ENCODE results near the gene SART3.
"Not testable (repeated sequence)": the region's sequence is repeated elsewhere in the genome, so short reads cannot be mapped to it uniquely, and the experiment has no call there.

Gene SART3

DNA sequence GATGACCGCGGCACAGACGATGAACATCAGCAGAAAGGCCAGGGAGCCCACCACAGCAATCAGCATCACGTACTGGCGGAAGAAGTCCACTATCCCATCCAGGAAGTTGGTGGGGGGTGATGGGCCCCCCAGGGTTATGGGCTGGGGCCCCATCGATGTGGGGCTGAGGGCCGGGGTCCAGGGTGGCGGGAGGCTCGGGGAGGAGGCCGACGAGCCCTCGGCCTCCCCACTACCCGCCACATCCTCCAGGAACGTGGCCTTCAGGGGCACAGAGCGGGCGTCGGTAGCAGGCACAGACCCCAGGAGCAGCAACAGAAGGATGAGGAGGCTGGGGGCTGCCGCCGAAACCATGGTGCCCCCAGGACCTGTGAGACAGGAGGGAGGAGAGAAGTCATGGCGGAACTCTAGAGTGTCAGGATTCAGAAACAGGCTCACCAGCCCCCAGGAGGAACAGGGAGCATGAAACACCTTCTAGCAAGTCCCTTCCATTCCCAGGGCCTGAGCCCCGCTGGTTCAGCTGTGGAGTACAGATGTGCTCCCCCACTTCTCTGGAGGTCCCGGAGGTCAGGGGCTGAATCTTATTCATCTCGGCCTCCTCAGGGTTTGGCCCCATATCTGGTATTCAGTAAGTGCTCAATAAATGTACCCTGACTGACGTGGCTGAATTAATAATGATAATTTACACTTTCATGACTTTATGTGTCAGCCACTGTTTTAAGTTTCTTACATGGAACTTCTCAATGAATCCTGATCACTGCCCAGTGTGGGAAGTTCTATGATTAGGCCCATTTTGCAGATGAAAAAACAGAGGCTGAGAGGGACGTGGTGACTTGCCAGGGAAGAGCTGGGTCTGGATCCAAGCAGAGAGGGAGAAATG lies 31.3 kb upstream of the SART3 start:
- H3K9me3 ChIP-seq = no peaks in the 10 kb centered on the region
- no peaks in the 10 kb centered on the region for H3K27me3 ChIP-seq (ENCODE audit: low read depth)
- in situ Hi-C loops (cut with MboI; ENCODE audit: low sequenced_read_pairs) = no loop called here
- no peak overlapping the region for H3K4me3 ChIP-seq
- H3K4me1 ChIP-seq = no peaks in the 10 kb centered on the region
- no peak for DNase-seq (ENCODE audit: low spot score in 2 of 2)
- no peaks in the 10 kb centered on the region for H3K36me3 ChIP-seq (replicated peaks)

DNA sequence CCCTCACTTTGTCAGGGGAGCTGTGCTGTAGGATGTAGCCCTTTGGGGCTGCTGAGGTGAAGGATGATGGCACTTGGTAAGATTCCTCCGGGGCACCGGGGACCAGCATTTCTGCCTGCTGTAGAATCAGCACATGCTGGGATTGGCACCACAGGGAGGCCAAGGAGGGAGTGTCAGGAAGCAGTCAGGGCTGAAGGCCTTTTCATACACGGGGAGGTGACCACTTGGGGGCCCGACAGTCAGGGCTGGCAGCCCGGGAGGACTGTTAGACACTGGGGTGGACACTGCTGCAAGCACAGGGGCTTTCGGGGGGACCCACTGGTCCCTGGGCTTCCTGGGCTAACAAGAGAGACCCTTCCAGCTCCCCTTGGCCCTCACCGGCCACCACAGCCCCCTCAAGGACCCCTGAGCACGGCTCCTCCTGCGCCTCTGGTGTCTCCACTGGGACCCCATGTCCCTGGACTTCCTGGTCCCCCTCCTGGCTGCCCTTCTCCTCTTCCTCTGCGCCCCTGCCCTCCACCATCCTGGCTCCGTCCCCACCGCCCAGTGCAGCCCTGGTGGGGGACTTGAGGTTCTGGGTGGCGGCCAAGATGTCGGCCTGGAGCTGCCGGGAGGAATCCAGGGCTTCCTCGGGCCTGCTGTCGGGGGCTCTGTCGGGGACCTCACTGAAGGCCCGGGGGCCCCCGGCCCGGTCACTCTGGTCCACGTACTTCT lies 30.5 kb upstream of the SART3 start:
- DNase-seq (ENCODE audit: low spot score in 2 of 2) = no peak
- Histone ChIP-seq H3K4me1 (no peaks in the 10 kb centered on the region), H3K9me3 (no peaks in the 10 kb centered on the region), H3K4me3 (no peak overlapping the region), H3K36me3 (replicated peaks) (no peaks in the 10 kb centered on the region), H3K27me3 (ENCODE audit: low read depth) (no peaks in the 10 kb centered on the region)
- in situ Hi-C loops (cut with MboI; ENCODE audit: low sequenced_read_pairs) = no loop called here

DNA sequence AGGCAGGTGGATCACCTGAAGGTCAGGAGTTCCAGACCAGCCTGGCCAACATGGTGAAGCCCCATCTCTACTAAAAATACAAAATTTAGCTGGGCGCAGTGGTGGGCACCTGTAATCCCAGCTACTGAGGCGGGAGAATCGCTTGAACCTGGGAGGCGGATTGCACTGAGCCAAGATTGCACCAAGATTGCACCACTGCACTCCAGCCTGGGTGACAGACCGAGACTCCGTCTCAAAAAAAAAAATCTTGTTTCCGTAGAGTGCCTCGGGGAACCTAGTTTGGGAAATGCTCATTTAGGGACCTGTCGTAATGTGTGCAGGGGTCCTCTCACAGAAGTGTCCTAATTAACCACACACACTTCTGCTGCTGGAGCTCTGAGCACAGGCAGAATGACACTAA lies 29.5 kb upstream of the SART3 start:
- H3K27me3 ChIP-seq (ENCODE audit: low read depth); H3K9me3 ChIP-seq; H3K4me3 ChIP-seq; H3K36me3 ChIP-seq (replicated peaks); H3K4me1 ChIP-seq; in situ Hi-C loops (cut with MboI; ENCODE audit: low sequenced_read_pairs); DNase-seq (ENCODE audit: low spot score in 2 of 2): not testable (repeated sequence)

DNA sequence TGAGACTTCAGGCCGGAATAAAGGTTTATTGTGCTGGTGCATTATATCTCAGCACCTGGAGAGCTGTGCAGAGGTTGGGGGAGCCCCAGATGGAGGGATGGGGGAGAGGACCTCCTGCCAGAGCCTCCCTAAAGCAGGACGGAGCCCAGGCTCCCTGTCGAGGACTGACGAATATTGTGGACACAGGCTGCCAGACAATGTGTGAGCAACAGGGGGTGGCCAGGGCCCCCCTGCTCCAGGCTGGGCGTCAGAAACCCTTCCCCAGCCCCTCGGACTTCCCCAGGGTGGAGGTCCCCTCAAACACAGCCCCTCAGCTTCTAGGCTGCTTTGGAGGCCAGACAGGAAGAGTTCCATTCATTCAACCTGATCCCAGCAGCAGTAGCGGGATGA lies 28.9 kb upstream of the SART3 start:
- H3K27me3 ChIP-seq (ENCODE audit: low read depth) = peaks cover 1% of the 10 kb centered on the region; the same call in 1 of the 2 replicates
- in situ Hi-C loops (cut with MboI; ENCODE audit: low sequenced_read_pairs) = no loop called here
- H3K9me3 ChIP-seq = no peaks in the 10 kb centered on the region
- DNase-seq (ENCODE audit: low spot score in 2 of 2) = no peak
- H3K36me3 ChIP-seq (replicated peaks) = no peaks in the 10 kb centered on the region
- no peak overlapping the region for H3K4me3 ChIP-seq
- H3K4me1 ChIP-seq = no peaks in the 10 kb centered on the region

DNA sequence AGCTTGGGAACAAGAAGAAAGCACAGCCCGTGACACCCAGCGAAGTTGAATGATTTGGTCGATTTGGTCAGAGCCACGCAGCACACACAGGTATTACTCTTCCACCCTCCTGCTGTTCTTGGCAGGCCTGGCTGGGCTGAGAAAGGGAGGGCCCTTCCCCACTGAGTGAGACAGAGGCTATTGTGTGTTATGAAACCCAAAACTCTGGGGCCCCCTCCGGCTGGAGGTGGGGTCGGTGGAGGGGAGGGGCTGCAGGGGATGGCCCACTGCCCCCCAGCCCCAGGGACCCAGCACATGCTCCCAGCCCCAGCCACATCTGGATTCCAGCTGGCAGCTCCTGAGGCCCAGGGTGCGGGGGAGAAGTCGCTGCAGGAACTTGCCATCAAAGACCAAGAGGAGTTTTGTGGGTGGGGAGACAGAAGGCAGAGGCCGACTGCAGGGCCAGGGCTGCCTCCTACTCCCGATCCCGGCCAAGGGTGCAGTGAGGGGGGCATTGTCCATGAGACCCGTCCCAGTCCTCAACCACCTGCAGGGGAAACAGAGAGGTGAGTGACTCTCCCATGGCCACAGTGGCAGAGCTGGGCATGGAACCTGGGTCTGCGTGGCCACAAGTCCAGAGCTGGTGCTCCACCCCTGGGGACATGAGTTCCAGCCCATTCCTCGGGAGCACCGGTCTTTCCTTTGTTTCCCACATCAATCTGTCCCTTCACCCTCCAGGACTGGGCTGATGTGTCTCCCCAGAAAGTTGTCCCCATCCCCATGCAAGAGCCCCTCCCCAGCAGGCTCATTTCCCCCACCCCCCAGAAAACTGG lies 28.3 kb upstream of the SART3 start:
- Histone ChIP-seq H3K9me3 (no peaks in the 10 kb centered on the region), H3K4me1 (no peaks in the 10 kb centered on the region), H3K4me3 (no peak overlapping the region), H3K36me3 (replicated peaks) (no peaks in the 10 kb centered on the region), H3K27me3 (ENCODE audit: low read depth) (peaks cover 2% of the 10 kb centered on the region; the same call in 1 of the 2 replicates)
- no peak for DNase-seq (ENCODE audit: low spot score in 2 of 2)
- in situ Hi-C loops (cut with MboI; ENCODE audit: low sequenced_read_pairs) = no loop called here

DNA sequence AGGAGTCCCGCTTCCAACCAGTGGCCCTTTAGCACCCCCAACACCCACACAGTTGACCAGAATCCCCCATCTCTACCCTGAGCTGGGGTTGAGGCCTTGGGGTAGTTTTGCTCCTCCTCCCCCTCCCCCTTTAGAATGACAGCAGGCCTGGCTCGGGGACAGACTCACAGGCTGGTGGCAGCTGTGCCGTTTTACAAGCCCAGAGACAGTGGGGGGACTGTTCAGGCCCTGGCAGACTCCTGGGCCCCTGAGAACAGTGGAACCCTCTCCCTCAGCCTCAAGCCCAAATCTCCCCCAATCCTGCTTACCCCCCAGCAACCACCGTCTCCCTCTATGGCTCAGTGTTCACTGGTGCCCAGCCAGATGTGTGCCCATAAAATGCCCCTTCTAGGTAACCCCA lies 26.9 kb upstream of the SART3 start:
- H3K9me3 ChIP-seq = no peaks in the 10 kb centered on the region
- H3K4me1 ChIP-seq = no peaks in the 10 kb centered on the region
- in situ Hi-C loops (cut with MboI; ENCODE audit: low sequenced_read_pairs) = no loop called here
- H3K36me3 ChIP-seq (replicated peaks) = no peaks in the 10 kb centered on the region
- no peak for DNase-seq (ENCODE audit: low spot score in 2 of 2)
- H3K4me3 ChIP-seq = no peak overlapping the region
- H3K27me3 ChIP-seq (ENCODE audit: low read depth) = peaks cover 2% of the 10 kb centered on the region; the same call in 1 of the 2 replicates

DNA sequence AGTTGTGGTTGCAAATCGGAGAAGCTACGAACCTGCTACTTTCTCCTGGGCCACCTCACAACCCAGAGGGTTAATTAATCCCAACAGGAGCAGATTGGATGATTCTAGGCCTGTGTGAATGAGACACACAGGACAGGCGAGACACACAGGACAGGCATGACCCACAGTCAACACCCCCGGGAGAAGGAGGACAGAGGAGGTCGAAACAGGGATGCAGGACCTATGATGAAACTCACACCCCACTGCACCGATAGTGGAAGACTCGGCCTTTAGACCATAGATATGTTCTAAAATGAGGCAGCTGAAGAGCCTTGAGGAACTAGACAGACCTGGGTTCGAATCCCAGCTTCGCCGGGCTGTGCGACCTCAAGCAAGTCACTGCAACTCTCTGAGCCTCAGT lies 25.3 kb upstream of the SART3 start:
- H3K36me3 ChIP-seq (replicated peaks) = no peaks in the 10 kb centered on the region
- DNase-seq (ENCODE audit: low spot score in 2 of 2) = no peak
- H3K27me3 ChIP-seq (ENCODE audit: low read depth) = peaks cover 2% of the 10 kb centered on the region; the same call in 1 of the 2 replicates
- no peaks in the 10 kb centered on the region for H3K4me1 ChIP-seq
- in situ Hi-C loops (cut with MboI; ENCODE audit: low sequenced_read_pairs) = no loop called here
- H3K4me3 ChIP-seq = no peak overlapping the region
- no peaks in the 10 kb centered on the region for H3K9me3 ChIP-seq

DNA sequence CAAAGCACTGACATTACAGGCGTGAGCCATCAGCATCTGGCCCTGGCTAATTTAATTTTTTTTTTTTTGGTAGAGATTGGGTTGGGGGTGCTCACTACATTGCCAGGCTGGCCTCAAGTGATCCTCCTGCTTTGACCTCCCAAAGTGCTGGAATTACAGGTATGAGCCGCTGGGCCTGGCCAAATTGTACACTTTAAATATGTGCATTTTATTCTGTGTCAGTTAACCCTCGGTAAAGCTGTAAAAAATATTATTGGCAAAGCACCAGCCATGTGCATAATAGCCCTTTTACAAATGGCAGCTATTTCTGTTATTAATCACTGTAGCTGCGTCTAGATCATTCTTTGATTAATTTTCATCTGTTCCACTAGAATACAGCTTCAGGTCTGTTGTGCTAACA lies 24.9 kb upstream of the SART3 start:
- no peak overlapping the region for H3K4me3 ChIP-seq
- H3K36me3 ChIP-seq (replicated peaks) = no peaks in the 10 kb centered on the region
- in situ Hi-C loops (cut with MboI; ENCODE audit: low sequenced_read_pairs) = no loop called here
- DNase-seq (ENCODE audit: low spot score in 2 of 2) = no peak
- no peaks in the 10 kb centered on the region for H3K9me3 ChIP-seq
- peaks cover 2% of the 10 kb centered on the region; the same call in 1 of the 2 replicates for H3K27me3 ChIP-seq (ENCODE audit: low read depth)
- no peaks in the 10 kb centered on the region for H3K4me1 ChIP-seq

DNA sequence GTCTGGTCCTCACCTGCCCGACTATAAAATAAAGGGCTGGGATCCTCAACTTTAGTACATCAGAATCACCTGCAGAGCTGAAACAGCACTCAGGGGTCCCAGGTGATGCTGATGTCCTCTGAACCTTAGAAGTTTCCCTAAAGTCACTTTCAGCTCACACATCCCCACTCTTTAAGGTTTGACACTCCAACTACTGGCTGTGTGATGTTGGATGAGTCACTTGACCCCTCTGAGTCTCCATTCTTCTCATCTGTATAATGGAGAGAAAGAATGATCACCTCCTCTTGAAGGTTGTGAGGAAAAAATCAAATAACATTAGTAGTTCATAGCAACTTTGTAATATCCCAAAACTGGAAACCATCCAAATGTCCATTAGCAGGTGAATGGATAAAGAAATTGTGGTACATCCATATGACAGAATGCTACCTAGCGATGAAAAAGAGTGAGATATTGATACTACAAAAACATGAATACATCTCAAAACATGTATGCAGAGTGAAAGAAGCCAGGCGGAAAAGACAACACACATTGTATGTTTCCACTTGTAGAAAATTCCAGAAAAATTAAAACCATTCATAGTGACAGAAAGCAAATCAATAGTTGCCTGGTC lies 23.6 kb upstream of the SART3 start:
- H3K36me3 ChIP-seq (replicated peaks) = no peaks in the 10 kb centered on the region
- peaks cover 2% of the 10 kb centered on the region; the same call in 1 of the 2 replicates for H3K27me3 ChIP-seq (ENCODE audit: low read depth)
- H3K4me1 ChIP-seq = no peaks in the 10 kb centered on the region
- no peaks in the 10 kb centered on the region for H3K9me3 ChIP-seq
- DNase-seq (ENCODE audit: low spot score in 2 of 2) = no peak
- no peak overlapping the region for H3K4me3 ChIP-seq
- in situ Hi-C loops (cut with MboI; ENCODE audit: low sequenced_read_pairs) = no loop called here

DNA sequence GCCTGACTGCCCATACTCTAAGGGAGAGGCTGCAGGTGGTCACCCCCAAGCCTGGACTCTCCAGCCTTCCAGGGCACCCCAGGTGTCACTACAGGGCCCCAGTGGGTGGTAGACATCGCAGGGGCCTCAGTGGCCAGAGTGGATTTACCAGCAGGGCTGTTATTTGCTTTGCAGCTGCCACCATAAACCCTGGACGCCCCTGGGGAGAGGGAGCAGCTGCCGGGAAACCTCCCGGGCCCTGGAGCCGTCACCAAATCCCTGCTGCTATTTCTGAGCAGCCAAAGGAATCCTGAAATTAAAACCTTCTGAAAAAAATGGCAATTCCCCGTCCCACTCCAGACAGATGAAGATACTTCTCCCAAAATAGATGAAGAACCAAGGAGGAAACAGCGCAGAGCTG lies 23.0 kb upstream of the SART3 start:
- Histone ChIP-seq H3K36me3 (replicated peaks) (no peaks in the 10 kb centered on the region), H3K4me1 (no peaks in the 10 kb centered on the region), H3K27me3 (ENCODE audit: low read depth) (peaks cover 2% of the 10 kb centered on the region; the same call in 1 of the 2 replicates), H3K9me3 (no peaks in the 10 kb centered on the region), H3K4me3 (no peak overlapping the region)
- in situ Hi-C loops (cut with MboI; ENCODE audit: low sequenced_read_pairs) = no loop called here
- no peak for DNase-seq (ENCODE audit: low spot score in 2 of 2)

DNA sequence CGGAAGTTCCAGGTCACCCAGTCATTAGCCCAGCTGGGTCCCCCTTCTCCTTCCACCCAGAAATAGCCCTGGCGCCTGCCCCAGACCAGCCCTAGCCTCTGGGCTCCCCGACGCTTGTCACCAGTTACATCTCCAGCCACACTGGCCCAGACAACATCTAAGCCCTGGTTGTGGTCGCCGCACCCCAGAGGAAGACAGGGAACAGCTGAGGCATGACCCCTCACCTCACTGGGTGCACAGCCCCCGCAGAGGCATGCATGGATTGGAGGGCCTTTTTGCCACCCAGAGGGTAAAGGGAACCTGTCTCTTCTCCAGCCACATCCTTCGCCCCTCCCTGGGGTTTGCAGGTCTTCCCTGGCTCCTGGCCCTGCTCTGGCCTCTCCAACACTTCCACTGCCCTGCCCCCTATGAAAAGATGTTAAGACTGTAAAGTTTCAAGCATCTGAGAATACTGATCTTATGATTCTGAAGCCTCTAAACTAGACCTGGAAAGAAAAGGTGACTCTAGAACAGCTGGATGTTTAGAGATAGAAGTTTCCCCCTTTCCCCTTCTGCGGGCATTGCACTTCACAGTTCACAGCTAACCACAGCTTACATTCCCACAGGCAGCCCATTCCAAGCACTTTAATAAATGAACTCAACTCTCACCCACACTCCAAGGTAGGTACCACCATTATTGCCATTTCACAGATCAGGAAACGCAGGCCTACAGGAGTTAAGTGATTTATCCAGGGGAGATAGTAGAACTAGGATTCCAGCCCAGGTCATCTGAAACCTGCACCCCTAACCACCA lies 22.2 kb upstream of the SART3 start:
- Histone ChIP-seq H3K36me3 (replicated peaks) (no peaks in the 10 kb centered on the region), H3K4me3 (no peak overlapping the region), H3K27me3 (ENCODE audit: low read depth) (peaks cover 2% of the 10 kb centered on the region; the same call in 1 of the 2 replicates), H3K4me1 (no peaks in the 10 kb centered on the region), H3K9me3 (no peaks in the 10 kb centered on the region)
- in situ Hi-C loops (cut with MboI; ENCODE audit: low sequenced_read_pairs) = no loop called here
- DNase-seq (ENCODE audit: low spot score in 2 of 2) = no peak

DNA sequence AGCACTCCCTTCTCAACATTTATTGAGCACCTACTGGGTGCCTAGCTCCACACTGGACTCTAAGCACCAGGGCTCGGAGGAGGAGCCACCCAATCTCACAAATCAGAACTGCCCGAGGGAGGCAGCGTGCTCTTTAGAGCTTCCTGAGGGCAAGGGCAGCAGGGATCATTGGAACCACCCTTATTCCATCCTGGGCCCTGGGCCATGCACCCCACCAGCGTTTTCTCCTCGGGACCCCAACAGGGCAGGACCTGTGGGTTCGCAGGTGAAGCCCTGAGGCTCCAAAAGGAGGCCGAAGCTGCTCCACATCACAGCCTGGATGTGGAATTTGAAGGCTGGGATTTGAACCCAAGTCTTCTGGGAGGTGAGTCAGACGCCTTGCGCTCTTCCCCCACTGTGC lies 21.5 kb upstream of the SART3 start:
- no peak for DNase-seq (ENCODE audit: low spot score in 2 of 2)
- H3K4me3 ChIP-seq = no peak overlapping the region
- no peaks in the 10 kb centered on the region for H3K36me3 ChIP-seq (replicated peaks)
- peaks cover 2% of the 10 kb centered on the region; the same call in 1 of the 2 replicates for H3K27me3 ChIP-seq (ENCODE audit: low read depth)
- in situ Hi-C loops (cut with MboI; ENCODE audit: low sequenced_read_pairs) = no loop called here
- H3K4me1 ChIP-seq = no peaks in the 10 kb centered on the region
- H3K9me3 ChIP-seq = no peaks in the 10 kb centered on the region

Data from HAP-1 (cell line).